Neural cell (in vitro differentiated cells): ENCODE data around the gene NISCH.

Experiments used
- CTCF ChIP-seq: fragments of 450-650 bp; IDR thresholded peaks from 2 replicates; pipeline ENCODE4 v1.5.1; 2014; ENCODE audit warnings: antibody characterized with exemption, mild to moderate bottlenecking, moderate library complexity; ENCODE audit not compliant: poor library complexity, severe bottlenecking
- EZH2 ChIP-seq: fragments of 200-600, 300-800 bp; shearing (Covaris generic), sonication (generic); IDR thresholded peaks from 2 replicates; pipeline ENCODE4 v1.6.1; 2014; ENCODE audit warnings: antibody characterized with exemption, low read length, borderline replicate concordance, mild to moderate bottlenecking; ENCODE audit not compliant: insufficient read depth, poor library complexity, severe bottlenecking
- POLR2AphosphoS5 ChIP-seq: IDR thresholded peaks from 2 replicates; pipeline ENCODE4 v1.6.1; 2012
- REST ChIP-seq: IDR thresholded peaks from 2 replicates; pipeline ENCODE4 v1.6.1; 2012; ENCODE audit warnings: borderline replicate concordance

- TF ChIP-seq CTCF, result no peak
- TF ChIP-seq EZH2, result no peak
- TF ChIP-seq POLR2AphosphoS5, result no peak
- TF ChIP-seq REST, result no peak
These were observed 23.8 kb upstream of the NISCH start for GRCh38 chr3:52431459-52432223.
